Smooth muscle cell (in vitro differentiated cells): ENCODE results near the gene CYGB. TPM values are rescaled to one million over a fixed set of nuclear protein-coding genes. Genes with fewer than 3 reads are reported as not detected.

Experiments used
- DNase-seq: peaks from one replicate; lab custom pipeline; 2025; ENCODE audit not compliant: unreplicated experiment; lab: John Stamatoyannopoulos, UW
- H2AFZ ChIP-seq: fragments of 200-600 bp; sonication (generic); 2 replicates; pipeline ENCODE4 v1.6.0; 2016; ENCODE audit warnings: antibody characterized with exemption, low read depth, mild to moderate bottlenecking
- H3F3A ChIP-seq: fragments of 200-600 bp; sonication (generic); 2 replicates; pipeline ENCODE4 v1.6.0; 2017; ENCODE audit warnings: antibody characterized with exemption, low read depth
- H3K27ac ChIP-seq: fragments of 200-600 bp; sonication (generic); 2 replicates; pipeline ENCODE4 v1.5.1; 2016; ENCODE audit warnings: low read depth, mild to moderate bottlenecking
- H3K27me3 ChIP-seq: fragments of 200-600 bp; sonication (generic); 2 replicates; pipeline ENCODE4 v1.6.1; 2016; ENCODE audit warnings: low read depth, mild to moderate bottlenecking
- H3K36me3 ChIP-seq: fragments of 200-600 bp; sonication (generic); 2 replicates; pipeline ENCODE4 v1.5.1; 2016; ENCODE audit warnings: low read depth
- H3K4me1 ChIP-seq: fragments of 200-600 bp; sonication (generic); 2 replicates; pipeline ENCODE4 v1.5.1; 2016; ENCODE audit warnings: low read depth
- H3K4me2 ChIP-seq: fragments of 200-600 bp; sonication (generic); 2 replicates; pipeline ENCODE4 v1.6.0; 2016; ENCODE audit warnings: mild to moderate bottlenecking
- H3K4me3 ChIP-seq: fragments of 200-600 bp; sonication (generic); 2 replicates; pipeline ENCODE4 v1.5.1; 2016; ENCODE audit warnings: mild to moderate bottlenecking
- H3K79me2 ChIP-seq: fragments of 200-600 bp; sonication (generic); 2 replicates; pipeline ENCODE4 v1.6.0; 2016; ENCODE audit warnings: low read depth, mild to moderate bottlenecking
- H3K9ac ChIP-seq: fragments of 200-600 bp; sonication (generic); 2 replicates; pipeline ENCODE4 v1.6.0; 2016; ENCODE audit warnings: low read depth
- H3K9me3 ChIP-seq: fragments of 200-600 bp; sonication (generic); replicated peaks from 2 replicates; pipeline ENCODE4 v1.5.1; 2016; ENCODE audit warnings: low read depth
- H4K20me1 ChIP-seq: fragments of 200-600 bp; sonication (generic); 2 replicates; pipeline ENCODE4 v1.6.0; 2016; ENCODE audit warnings: low read depth
- WGBS: methylation state at CpG from one replicate; pipeline ENCODE4 v1.1.7; 2016; ENCODE audit warnings: low lambda C conversion rate; 5-methylcytosine and 5-hydroxymethylcytosine counted together
- polyA plus RNA-seq: library from polyadenylated mRNA; unstranded; fragments of >200 nt; fragmentation: Nextera tagmentation; extraction: Ambion mirVana; gene quantifications from 2 replicates; pipeline ENCODE4 v1.2.1, GENCODE V29; 2016
- total RNA-seq: library from RNA; depleted of rRNA; stranded (reverse); fragments of >200 nt; gene quantifications from 2 replicates; pipeline ENCODE4 v1.2.3, GENCODE V29; 2014
- TF ChIP-seq, protein P1 (sequence below): fragments of 200-600 bp; sonication (generic); IDR thresholded peaks from 2 replicates; pipeline ENCODE4 v1.5.1; 2017; ENCODE audit warnings: borderline replicate concordance, mild to moderate bottlenecking, antibody characterized with exemption; ENCODE audit not compliant: insufficient read depth, poor library complexity, severe bottlenecking

Gene CYGB
- total and polyA plus RNA-seq, 2 experiments from 2014 or later, result 13.9 to 22.2 TPM

DNA sequence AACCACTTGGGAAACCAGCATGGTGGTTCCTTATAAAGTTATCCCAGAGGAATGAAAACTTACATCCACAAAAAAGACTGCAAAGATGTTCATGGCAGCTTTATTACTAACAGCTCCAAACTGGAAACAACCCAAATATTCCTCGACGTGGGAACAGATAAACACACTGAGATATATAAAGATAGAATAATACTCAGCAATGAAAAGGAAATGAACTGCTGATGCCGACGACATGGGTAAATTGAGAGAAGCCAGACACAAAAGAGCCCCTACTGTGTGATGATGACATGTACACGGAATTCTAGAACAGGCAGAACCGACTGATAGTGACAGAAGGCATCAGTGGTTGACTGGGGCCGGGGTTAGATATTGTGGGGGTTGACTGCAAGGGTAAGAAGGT is 12.0 kb upstream of the CYGB start:
- no peak for DNase-seq
- 69% methylated on average over 7 of the region's 7 CpGs for WGBS
- no peaks in the 10 kb centered on the region for H3K79me2 ChIP-seq
- H3K4me3 ChIP-seq, result no peak overlapping the region
- H3K9ac ChIP-seq, result no peak overlapping the region
- H3F3A ChIP-seq, result peaks cover 5% of the 10 kb centered on the region
- TF ChIP-seq, protein P1, sequence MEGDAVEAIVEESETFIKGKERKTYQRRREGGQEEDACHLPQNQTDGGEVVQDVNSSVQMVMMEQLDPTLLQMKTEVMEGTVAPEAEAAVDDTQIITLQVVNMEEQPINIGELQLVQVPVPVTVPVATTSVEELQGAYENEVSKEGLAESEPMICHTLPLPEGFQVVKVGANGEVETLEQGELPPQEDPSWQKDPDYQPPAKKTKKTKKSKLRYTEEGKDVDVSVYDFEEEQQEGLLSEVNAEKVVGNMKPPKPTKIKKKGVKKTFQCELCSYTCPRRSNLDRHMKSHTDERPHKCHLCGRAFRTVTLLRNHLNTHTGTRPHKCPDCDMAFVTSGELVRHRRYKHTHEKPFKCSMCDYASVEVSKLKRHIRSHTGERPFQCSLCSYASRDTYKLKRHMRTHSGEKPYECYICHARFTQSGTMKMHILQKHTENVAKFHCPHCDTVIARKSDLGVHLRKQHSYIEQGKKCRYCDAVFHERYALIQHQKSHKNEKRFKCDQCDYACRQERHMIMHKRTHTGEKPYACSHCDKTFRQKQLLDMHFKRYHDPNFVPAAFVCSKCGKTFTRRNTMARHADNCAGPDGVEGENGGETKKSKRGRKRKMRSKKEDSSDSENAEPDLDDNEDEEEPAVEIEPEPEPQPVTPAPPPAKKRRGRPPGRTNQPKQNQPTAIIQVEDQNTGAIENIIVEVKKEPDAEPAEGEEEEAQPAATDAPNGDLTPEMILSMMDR, result no peak
- H3K9me3 ChIP-seq, result no peaks in the 10 kb centered on the region
- H3K27ac ChIP-seq, result no peak overlapping the region
- H4K20me1 ChIP-seq, result no peaks in the 10 kb centered on the region
- H3K27me3 ChIP-seq, result no peaks in the 10 kb centered on the region
- H3K4me1 ChIP-seq, result peaks cover 11% of the 10 kb centered on the region
- no peaks in the 10 kb centered on the region for H3K36me3 ChIP-seq
- H2AFZ ChIP-seq, result no peak overlapping the region
- H3K4me2 ChIP-seq, result no peak overlapping the region

DNA sequence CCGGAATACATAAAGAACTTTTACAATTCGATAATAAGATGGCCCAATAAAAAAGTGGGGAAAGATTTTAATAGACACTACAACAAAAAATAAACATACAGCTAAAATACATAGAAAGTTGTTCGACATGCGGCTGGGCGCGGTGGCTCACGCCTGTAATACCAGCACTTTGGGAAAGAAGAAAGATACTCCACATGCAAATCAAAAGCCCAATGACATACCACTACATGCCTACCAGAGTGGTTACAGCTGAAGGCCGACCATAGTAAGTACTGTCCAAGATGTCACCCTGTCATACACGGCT is 11.7 kb upstream of the CYGB start:
- Histone ChIP-seq H3K27ac (no peak overlapping the region), H3K4me3 (no peak overlapping the region), H3K9ac (no peak overlapping the region), H2AFZ (no peak overlapping the region), H3F3A (peaks cover 5% of the 10 kb centered on the region), H3K9me3 (no peaks in the 10 kb centered on the region), H3K36me3 (no peaks in the 10 kb centered on the region), H3K79me2 (no peaks in the 10 kb centered on the region), H3K4me2 (no peak overlapping the region), H4K20me1 (no peaks in the 10 kb centered on the region), H3K4me1 (peaks cover 13% of the 10 kb centered on the region), H3K27me3 (no peaks in the 10 kb centered on the region)
- DNase-seq, result no peak
- WGBS, result 96% methylated on average over 9 of the region's 9 CpGs
- TF ChIP-seq, protein P1, result no peak

DNA sequence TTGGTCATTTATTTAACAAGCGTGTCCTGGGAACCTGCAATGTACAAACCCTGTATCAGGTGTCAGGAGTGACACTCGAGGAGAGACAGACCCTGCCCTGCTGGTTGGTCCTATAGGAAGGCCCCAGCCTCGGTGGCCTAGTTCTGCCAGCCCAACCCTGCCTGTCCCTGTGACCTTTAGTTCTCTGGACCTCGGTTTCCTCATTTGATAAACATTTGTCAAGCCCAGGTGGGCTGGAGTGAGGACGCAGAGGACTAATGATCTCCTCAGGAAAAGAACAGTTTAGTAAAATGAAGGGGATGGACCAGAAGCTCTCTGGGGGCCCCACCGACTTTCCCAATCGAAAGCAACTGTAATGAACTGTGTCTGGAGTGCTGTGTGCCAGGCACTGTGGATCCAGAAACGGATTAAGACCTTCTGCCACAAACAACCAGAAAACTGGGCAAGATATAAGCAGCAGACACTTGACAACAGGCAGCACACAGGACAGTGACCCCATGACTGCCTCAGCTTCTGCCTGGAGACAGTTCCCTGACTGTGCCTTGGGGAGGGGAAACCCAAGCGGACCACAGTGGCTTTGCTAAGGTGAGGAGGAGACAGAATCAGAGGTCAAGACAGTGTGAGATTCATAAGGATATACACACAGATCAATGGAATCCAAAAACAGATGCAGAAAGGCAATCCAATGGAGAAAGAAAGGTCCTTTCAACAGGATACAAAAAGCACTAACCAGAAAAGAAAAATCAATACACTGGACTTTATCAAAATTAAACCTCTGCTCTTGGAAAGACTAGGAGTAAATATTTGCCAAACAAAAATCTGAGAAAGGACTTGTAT is 11.1 kb upstream of the CYGB start:
- no peak for DNase-seq
- peaks cover 13% of the 10 kb centered on the region for H3K4me1 ChIP-seq
- WGBS, result 70% methylated on average over 9 of the region's 9 CpGs
- no peak overlapping the region for H3K27ac ChIP-seq
- H3F3A ChIP-seq, result peaks cover 11% of the 10 kb centered on the region
- no peak overlapping the region for H2AFZ ChIP-seq
- no peaks in the 10 kb centered on the region for H3K9me3 ChIP-seq
- no peaks in the 10 kb centered on the region for H4K20me1 ChIP-seq
- no peaks in the 10 kb centered on the region for H3K79me2 ChIP-seq
- H3K36me3 ChIP-seq, result no peaks in the 10 kb centered on the region
- TF ChIP-seq, protein P1, result no peak
- no peaks in the 10 kb centered on the region for H3K27me3 ChIP-seq
- H3K4me3 ChIP-seq, result no peak overlapping the region
- peak overlapping the region; percentile 2 for H3K9ac ChIP-seq
- no peak overlapping the region for H3K4me2 ChIP-seq

DNA sequence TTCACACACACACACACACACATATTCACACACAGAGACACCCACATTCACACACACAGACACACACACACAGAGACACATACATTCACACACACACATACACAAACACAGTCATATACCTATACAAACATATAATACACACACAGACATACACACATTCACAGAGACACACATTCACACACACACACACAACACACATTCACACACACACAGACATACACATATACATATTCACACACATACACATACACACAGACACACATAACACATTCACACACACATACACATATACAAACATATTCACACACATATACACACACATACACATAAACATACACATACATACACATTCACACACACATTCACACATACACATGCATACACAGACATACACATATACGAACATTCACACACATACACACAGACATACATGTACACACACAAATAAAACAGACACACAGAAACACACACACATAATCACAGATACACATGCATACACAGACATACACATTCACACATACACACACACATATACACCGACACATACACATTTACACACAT is 10.2 kb upstream of the CYGB start:
- Histone ChIP-seq H3K4me1 (peaks cover 13% of the 10 kb centered on the region), H3K4me3 (no peak overlapping the region), H3F3A (peaks cover 11% of the 10 kb centered on the region), H3K4me2 (no peak overlapping the region), H4K20me1 (no peaks in the 10 kb centered on the region), H3K9me3 (no peaks in the 10 kb centered on the region), H2AFZ (no peak overlapping the region), H3K27me3 (no peaks in the 10 kb centered on the region), H3K79me2 (no peaks in the 10 kb centered on the region), H3K9ac (no peak overlapping the region), H3K36me3 (no peaks in the 10 kb centered on the region), H3K27ac (no peak overlapping the region)
- 70% methylated on average over 2 of the region's 2 CpGs for WGBS
- TF ChIP-seq, protein P1, result no peak
- no peak for DNase-seq
